T1000 (cell line): ENCODE results near the gene FOXN1.

Experiments used
- DNase-seq: peaks from one replicate; lab custom pipeline; 2025; ENCODE audit warnings: mixed read lengths; lab: John Stamatoyannopoulos, UW

FOXN1 gene

DNA sequence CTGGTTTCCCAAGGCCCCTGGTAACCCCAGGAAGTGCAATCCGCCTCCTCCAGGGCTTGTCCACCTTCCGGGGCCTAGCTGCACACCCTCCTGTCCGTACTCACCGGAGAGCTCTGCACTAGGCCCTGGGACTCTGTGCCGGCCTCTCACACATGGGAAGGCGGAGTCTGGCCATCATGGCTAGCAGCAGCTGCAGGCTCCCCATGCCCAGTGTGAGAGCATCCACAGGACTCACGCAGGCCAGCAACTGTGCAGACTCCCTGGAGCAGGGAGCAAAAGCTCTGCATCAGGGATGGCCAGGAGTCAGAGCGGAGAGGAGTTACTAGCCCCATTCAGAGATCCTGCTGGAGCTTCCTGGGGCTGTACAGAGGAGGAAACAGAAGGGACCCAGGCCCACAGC is 20.2 kb downstream of the FOXN1 start:
- DNase-seq, result no peak

- DNase-seq, result no peak
Measured at GRCh38 chr17:28527181-28527681, 21.1 kb downstream of the FOXN1 start.

DNA sequence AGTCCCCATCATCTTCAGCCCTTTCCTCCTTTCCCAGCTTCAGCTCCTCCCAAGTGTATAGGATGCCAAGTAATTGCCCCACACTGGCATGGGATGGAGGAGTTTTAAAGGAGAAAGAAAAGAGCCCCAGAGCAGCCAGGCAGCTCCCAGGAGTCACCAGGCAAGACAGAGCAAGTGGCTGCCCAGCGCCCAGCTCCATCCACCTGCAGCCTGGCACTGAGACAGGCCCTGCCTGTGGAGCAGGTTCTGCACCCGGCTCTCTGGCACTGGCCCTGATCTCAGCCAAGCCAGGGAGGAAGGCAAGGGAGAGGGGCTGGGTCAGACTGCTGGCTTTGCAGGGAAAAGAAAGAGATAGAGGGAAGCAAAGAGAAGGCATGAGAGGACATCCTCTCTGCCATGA is 21.7 kb downstream of the FOXN1 start:
- DNase-seq, result no peak

- DNase-seq, result no peak
Measured at GRCh38 chr17:28528327-28529012, 22.3 kb downstream of the FOXN1 start.

- no peak for DNase-seq
Measured at GRCh38 chr17:28529013-28529400, 22.9 kb downstream of the FOXN1 start.

- no peak for DNase-seq
Measured at GRCh38 chr17:28530250-28530649, 24.1 kb downstream of the FOXN1 start.

- DNase-seq, result no peak
Measured at GRCh38 chr17:28530926-28531325, 24.8 kb downstream of the FOXN1 start.

DNA sequence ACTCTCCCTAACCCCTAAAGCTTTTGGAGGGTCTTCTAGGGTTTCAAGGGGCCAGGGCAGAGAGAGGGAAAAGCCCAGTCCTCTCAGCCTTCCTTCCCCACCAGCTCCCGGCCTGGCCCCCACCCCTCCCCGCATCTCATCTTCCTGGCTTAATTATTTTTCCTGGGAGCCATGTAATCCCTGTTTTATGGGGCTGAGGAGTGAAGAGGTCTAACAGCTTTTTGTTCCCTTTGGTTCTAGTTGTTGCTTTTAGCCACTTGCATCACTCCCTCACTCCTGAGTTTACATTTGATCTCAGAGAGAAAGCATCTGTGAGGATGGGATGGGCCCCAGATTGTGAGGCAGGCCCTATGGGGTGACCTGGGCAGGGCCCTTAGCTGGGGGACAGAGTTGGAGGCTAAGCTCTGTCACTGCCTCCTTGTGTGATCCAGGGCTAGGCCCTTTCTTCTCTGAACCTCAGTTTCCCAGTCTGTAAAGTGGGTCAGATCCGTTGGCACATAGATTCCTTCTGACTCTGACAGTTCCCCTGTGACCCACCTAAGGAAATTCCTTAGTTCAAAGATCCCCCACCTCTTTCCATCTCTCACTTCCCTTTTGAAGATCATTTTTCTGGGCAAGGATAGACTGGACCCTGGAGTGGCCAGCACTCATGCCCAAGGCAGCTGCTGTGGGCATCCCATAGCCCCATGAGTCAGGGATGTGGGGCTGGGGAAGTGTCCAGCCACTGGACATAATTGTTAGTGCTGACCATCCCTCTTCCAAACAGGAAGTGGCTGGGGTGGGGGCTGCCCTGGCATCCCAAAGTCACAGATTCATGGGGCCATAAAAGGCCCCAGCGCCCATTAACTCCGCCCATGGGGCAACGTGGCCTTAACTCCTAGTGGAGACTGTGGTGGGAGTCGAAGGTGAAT is 26.2 kb downstream of the FOXN1 start:
- DNase-seq, result no peak

GRCh38 chr17:28533091-28533807 is 27.1 kb downstream of the FOXN1 start:
- peak; percentile 88 for DNase-seq

DNA sequence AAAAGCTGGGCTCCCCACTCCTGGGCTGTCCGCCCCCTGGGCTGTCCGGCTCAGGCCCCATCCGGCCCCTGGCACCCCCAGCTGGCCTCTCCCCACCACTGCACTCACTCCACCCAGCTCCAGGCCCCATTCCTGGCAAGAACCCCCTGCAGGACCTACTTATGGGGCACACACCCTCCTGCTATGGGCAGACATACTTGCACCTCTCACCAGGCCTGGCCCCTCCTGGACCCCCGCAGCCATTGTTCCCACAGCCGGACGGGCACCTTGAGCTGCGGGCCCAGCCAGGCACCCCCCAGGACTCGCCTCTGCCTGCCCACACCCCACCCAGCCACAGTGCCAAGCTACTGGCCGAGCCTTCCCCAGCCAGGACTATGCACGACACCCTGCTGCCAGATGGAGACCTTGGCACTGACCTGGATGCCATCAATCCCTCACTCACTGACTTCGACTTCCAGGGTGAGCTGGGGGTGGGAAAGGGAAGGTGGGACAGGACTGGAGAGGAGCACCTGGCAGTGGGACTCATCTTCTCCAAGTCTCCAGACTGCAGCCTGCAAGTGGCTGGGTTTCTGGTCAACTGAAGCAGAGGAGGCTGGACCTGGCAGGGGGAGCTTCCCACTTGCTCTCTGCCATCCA is 28.7 kb downstream of the FOXN1 start:
- no peak for DNase-seq

DNA sequence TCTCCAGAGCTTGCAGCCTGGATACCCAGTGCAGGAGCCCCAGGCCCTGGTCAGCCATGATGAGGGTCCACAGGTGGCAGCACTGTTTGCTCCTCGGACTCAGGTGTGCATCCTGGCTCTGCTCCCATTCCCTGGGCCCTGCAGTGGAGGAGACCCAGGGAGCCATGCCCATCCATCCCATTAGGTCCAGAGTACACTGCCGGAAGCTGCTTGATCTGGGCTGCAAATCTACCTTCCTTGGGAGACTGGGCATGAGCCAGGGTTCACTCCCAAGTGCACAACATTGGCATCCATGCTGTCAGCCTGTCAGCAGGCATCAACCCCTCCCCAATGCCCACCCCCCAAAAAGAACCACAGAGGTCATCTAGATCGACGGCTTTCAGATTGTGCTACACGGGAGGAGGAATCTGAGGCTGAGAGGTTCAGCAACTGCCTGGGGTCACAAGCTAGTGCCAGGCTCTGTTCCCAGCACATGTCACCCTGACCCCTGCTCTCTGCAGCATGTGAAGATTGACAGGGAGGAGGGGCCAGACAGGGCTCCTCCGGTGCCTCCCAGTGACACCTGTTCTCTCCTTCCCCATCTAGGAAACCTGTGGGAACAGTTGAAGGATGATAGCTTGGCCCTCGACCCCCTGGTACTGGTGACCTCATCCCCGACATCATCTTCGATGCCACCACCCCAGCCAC is 30.5 kb downstream of the FOXN1 start:
- DNase-seq, result no peak

DNA sequence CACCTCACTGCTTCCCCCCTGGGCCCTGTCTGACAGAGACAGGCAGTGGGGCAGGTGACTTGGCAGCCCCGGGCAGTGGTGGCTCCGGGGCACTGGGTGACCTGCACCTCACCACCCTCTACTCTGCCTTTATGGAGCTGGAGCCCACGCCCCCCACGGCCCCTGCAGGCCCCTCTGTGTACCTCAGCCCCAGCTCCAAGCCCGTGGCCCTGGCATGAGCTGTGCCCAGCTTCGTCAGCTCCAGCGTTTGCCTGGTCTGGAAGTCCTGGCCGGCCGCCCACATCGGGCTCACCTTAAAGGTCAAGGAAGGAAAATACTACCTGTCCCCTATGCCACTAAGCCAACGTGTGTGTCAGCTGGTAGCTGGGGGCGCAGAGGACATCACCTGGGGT is 31.1 kb downstream of the FOXN1 start:
- DNase-seq, result no peak

DNA sequence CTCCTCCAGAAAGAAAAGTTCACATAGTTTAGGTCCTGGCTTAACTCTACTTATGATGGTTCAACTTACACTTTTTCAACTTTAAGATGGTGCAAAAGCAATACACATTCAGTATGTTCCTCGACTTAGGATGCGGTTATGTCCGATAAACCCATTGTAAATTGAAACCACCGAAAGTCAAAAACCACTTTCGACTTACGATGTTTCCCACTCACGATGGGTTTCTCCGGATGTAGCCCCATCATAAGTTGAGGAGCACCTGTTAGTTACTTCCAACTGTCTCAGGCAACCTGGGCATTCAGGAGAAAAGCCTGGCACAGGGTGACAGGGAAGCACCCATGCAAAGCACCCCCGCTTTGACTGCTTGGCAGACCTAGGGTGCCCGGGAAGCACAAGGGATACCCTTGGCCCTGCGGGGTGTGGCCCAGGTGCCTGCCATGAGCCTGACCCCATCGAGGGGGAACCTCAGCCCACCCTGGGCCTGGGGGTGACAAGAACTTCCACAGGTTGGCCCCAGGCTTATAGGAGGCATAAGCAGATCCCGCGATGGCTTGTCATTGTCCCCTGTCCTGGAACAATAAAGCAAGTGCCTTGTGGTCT is 32.2 kb downstream of the FOXN1 start:
- DNase-seq, result no peak

- no peak for DNase-seq
Measured at GRCh38 chr17:28540231-28540630, 34.1 kb downstream of the FOXN1 start.

- no peak for DNase-seq
Measured at GRCh38 chr17:28541439-28541838, 35.3 kb downstream of the FOXN1 start.

DNA sequence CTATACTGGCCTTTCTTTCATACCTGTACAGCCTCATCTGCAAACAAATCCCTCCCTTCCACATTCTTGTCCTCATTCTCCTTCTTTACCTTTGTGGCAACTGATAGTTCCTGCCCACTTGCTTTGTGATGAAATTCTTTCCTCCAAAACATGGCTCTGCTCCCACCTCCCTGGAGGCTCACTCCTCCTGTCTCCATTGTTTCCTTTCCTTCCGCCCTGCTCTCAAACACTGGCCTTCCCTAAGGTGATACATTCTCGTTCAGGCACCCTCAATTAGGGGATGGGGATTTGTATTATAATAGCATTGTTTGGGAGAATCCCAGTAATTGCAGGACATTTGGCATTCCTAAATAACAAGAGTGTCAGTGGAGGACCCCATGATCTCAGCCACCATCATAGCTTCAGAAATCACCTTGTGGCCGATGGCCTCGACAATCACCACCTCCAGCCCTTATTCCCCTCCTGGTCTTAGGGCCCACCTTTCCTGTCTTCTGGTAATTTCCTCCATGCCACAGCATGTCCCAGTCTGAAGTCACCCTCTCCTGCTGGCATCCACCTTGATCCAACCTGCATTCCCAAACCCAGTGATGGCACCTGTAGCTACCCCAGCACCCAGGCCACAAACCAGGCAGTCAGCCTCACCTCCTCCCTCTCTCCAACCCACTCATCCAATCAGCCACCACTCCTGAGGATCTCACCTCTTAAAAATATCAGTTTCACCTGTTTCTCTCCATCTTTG is 38.4 kb downstream of the FOXN1 start:
- no peak for DNase-seq

- DNase-seq, result no peak
Measured at GRCh38 chr17:28545141-28545503, 39.0 kb downstream of the FOXN1 start.

GRCh38 chr17:28545787-28546415 is 39.8 kb downstream of the FOXN1 start:
- no peak for DNase-seq

DNA sequence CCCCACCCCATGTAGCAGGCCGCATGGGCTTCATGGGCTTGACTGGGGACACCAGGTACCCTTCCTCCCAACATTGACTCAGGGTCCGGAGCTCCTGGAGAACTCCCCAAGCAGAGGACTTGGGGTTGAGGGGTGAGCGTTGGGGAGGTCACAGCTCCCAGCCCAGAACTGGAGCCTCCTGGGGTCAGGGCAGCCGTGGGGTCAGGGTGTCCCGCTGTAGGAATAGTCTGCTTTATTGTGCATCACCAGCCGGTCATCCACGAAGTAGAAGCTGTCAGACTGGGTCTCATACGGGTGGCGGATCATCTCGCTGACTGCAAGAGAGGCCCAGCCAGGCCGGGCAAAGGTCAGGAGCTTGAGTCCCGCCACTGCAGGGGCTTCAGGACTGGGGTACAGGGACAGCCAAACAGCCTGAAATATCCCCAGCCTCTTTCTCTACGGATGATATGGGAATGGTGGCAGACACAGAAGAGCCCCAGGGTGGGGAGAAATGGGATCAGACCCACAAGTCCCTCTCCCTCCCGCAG is 41.0 kb downstream of the FOXN1 start:
- DNase-seq, result no peak
